HepG2 (cell line): Measurements from ENCODE around the gene BCL2L2. TPM values are rescaled to one million over a fixed set of nuclear protein-coding genes. Genes with fewer than 3 reads are reported as not detected.

Experiments used
- ARNTL ChIP-seq: sonication (generic); formaldehyde crosslinking; IDR thresholded peaks from 2 replicates; pipeline ENCODE4 v1.4.0; 2020; ENCODE audit warnings: mild to moderate bottlenecking, missing genetic modification reagents
- EHMT2 ChIP-seq: fragments of 200-600 bp; sonication (generic); IDR thresholded peaks from 2 replicates; pipeline ENCODE4 v1.7.0; 2017; ENCODE audit warnings: antibody characterized with exemption, low read depth, low read length, borderline replicate concordance
- NR1H2 ChIP-seq: sonication (generic); formaldehyde crosslinking; IDR thresholded peaks from 2 replicates; pipeline ENCODE4 v1.8.1; 2022; ENCODE audit warnings: low read depth, missing genetic modification reagents, borderline replicate concordance
- PAX8 ChIP-seq: sonication (generic); formaldehyde crosslinking; IDR thresholded peaks from 2 replicates; pipeline ENCODE4 v1.8.0; 2022; ENCODE audit warnings: mild to moderate bottlenecking, missing genetic modification reagents, borderline replicate concordance
- TCF12 ChIP-seq, 2 experiments: fragments of 450-650 bp in 1 of 2; sonication (generic) in 1 of 2; formaldehyde crosslinking in 1 of 2; IDR thresholded peaks; 2 replicates each; pipeline versions ENCODE4 v1.6.1 to v1.8.0; 2017 to 2022; ENCODE audit warnings: antibody characterized with exemption in 1 of 2, mild to moderate bottlenecking in 1 of 2, missing genetic modification reagents in 1 of 2, moderate library complexity in 1 of 2
- ZBTB7A ChIP-seq: sonication (generic); formaldehyde crosslinking; IDR thresholded peaks from 2 replicates; pipeline ENCODE4 v1.8.0; 2022; ENCODE audit warnings: mild to moderate bottlenecking, missing genetic modification reagents
- ZNF34 ChIP-seq: sonication (generic); formaldehyde crosslinking; IDR thresholded peaks from 2 replicates; pipeline ENCODE4 v1.4.0; 2020; ENCODE audit warnings: mild to moderate bottlenecking, missing genetic modification reagents, borderline replicate concordance
- ZNF501 ChIP-seq: sonication (generic); formaldehyde crosslinking; IDR thresholded peaks from 2 replicates; pipeline ENCODE4 v1.5.1; 2020; ENCODE audit warnings: mild to moderate bottlenecking, moderate library complexity, missing genetic modification reagents
- ZNF607 ChIP-seq: sonication (generic); formaldehyde crosslinking; IDR thresholded peaks from 2 replicates; pipeline ENCODE4 v1.5.1; 2020; ENCODE audit warnings: missing genetic modification reagents, mild to moderate bottlenecking, borderline replicate concordance
- ZNF720 ChIP-seq: sonication (generic); formaldehyde crosslinking; IDR thresholded peaks from 2 replicates; pipeline ENCODE4 v1.4.0; 2020; ENCODE audit warnings: missing genetic modification reagents
- polyA plus RNA-seq, 8 experiments: library from polyadenylated mRNA; depleted of rRNA in 3 of 8; stranded (reverse) in 7 of 8; unstranded in 1 of 8; fragments of >200 nt; fragmentation: Illumina TruSeq in 4 of 8; extraction: Trizol in 4 of 8; gene quantifications; 2 replicates each; pipeline versions ENCODE4 v1.2.1 to v1.2.3, GENCODE V29; 2011 to 2016; ENCODE audit warnings: low read depth in 4 of 8, missing spikeins in 1 of 8, mixed read lengths in 1 of 8; ENCODE audit not compliant: insufficient read depth in 1 of 8
- total RNA-seq, 5 experiments: library from RNA; depleted of rRNA; stranded (reverse); fragments of >200 nt; fragmentation: Illumina TruSeq; extraction: Trizol; gene quantifications; 2 replicates each; pipeline ENCODE4 v1.2.3, GENCODE V29; 2016; ENCODE audit warnings: low read depth in 1 of 5
- TF ChIP-seq, protein P1 (sequence below): sonication (generic); formaldehyde crosslinking; IDR thresholded peaks from 2 replicates; pipeline ENCODE4 v1.5.0; 2020; ENCODE audit warnings: missing genetic modification reagents
- TF ChIP-seq, protein P2 (sequence below): sonication (generic); formaldehyde crosslinking; IDR thresholded peaks from 2 replicates; pipeline ENCODE4 v1.5.0; 2020; ENCODE audit warnings: mild to moderate bottlenecking, missing genetic modification reagents
- TF ChIP-seq, protein P3 (sequence below): sonication (generic); formaldehyde crosslinking; IDR thresholded peaks from 2 replicates; pipeline ENCODE4 v1.4.0; 2020; ENCODE audit warnings: missing genetic modification reagents
- TF ChIP-seq, protein P4 (sequence below): sonication (generic); formaldehyde crosslinking; IDR thresholded peaks from 2 replicates; pipeline ENCODE4 v1.8.0; 2023; ENCODE audit warnings: mild to moderate bottlenecking, missing genetic modification reagents
- TF ChIP-seq, protein P5 (sequence below): sonication (generic); formaldehyde crosslinking; IDR thresholded peaks from 2 replicates; pipeline ENCODE4 v1.9.0; 2021; ENCODE audit warnings: missing genetic modification reagents, borderline replicate concordance

Gene BCL2L2
- total and polyA plus RNA-seq, 2 of the 13 experiments (the other 11 are each of a cell fraction or from before 2014, with no cell fraction given): 28.1 to 49.8 TPM

DNA sequence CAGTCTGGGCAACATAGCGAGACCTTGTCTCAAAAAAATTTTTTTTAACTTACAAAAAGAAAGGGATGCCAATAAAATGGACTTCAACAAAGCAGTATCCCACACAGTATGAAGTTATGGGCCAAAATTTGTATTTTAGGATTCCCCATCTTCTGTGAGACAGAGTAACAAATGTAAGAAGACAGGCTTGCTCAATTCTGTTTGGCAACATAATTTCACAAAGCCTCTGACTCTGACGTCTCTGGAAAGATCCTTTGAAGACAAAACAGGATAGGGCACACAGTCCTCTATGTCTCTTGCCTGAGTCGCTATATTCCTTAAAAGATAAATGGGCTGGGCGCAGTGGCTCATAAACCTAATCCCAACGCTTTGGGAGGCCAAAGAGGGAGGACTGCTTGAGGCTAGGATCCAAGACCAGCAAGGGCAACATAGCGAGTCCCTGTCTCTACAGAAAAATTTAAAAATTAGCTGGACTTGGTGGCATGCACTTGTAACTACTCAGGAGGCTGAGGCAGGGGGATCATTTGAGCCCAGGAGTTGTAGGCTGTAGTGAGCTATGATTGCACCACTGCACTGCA lies 19.6 kb upstream of the BCL2L2 start (continued):
- TF ChIP-seq, protein P1, sequence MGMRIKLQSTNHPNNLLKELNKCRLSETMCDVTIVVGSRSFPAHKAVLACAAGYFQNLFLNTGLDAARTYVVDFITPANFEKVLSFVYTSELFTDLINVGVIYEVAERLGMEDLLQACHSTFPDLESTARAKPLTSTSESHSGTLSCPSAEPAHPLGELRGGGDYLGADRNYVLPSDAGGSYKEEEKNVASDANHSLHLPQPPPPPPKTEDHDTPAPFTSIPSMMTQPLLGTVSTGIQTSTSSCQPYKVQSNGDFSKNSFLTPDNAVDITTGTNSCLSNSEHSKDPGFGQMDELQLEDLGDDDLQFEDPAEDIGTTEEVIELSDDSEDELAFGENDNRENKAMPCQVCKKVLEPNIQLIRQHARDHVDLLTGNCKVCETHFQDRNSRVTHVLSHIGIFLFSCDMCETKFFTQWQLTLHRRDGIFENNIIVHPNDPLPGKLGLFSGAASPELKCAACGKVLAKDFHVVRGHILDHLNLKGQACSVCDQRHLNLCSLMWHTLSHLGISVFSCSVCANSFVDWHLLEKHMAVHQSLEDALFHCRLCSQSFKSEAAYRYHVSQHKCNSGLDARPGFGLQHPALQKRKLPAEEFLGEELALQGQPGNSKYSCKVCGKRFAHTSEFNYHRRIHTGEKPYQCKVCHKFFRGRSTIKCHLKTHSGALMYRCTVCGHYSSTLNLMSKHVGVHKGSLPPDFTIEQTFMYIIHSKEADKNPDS: no peak
- no peak for TF ChIP-seq PAX8 (CRISPR knock-in tag)
- TF ChIP-seq, protein P2, sequence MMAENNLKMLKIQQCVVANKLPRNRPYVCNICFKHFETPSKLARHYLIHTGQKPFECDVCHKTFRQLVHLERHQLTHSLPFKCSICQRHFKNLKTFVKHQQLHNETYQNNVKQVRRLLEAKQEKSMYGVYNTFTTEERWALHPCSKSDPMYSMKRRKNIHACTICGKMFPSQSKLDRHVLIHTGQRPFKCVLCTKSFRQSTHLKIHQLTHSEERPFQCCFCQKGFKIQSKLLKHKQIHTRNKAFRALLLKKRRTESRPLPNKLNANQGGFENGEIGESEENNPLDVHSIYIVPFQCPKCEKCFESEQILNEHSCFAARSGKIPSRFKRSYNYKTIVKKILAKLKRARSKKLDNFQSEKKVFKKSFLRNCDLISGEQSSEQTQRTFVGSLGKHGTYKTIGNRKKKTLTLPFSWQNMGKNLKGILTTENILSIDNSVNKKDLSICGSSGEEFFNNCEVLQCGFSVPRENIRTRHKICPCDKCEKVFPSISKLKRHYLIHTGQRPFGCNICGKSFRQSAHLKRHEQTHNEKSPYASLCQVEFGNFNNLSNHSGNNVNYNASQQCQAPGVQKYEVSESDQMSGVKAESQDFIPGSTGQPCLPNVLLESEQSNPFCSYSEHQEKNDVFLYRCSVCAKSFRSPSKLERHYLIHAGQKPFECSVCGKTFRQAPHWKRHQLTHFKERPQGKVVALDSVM (CRISPR knock-in tag): 0 out of 2 replicates have a peak, but pooled peaks have one; percentile 42
- peak; percentile 80; the same call in 1 of the 2 replicates for TF ChIP-seq ZNF34 (CRISPR knock-in tag)
- no peak for TF ChIP-seq NR1H2 (CRISPR knock-in tag)
- no peak for TF ChIP-seq ZNF720
- no peak for TF ChIP-seq ZBTB7A (CRISPR knock-in tag)
- no peak for TF ChIP-seq TCF12 (IDR thresholded peaks at IDR 0.05)
- no peak for TF ChIP-seq TCF12 (CRISPR knock-in tag; IDR thresholded peaks at IDR 0.05)
- TF ChIP-seq, protein P3, sequence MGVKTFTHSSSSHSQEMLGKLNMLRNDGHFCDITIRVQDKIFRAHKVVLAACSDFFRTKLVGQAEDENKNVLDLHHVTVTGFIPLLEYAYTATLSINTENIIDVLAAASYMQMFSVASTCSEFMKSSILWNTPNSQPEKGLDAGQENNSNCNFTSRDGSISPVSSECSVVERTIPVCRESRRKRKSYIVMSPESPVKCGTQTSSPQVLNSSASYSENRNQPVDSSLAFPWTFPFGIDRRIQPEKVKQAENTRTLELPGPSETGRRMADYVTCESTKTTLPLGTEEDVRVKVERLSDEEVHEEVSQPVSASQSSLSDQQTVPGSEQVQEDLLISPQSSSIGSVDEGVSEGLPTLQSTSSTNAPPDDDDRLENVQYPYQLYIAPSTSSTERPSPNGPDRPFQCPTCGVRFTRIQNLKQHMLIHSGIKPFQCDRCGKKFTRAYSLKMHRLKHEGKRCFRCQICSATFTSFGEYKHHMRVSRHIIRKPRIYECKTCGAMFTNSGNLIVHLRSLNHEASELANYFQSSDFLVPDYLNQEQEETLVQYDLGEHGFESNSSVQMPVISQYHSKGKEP (CRISPR knock-in tag): no peak
- TF ChIP-seq ZNF501: no peak
- 0 out of 2 replicates have a peak, but pooled peaks have one; percentile 73 for TF ChIP-seq ZNF607 (CRISPR knock-in tag)
- TF ChIP-seq ARNTL (CRISPR knock-in tag): 0 out of 2 replicates have a peak, but pooled peaks have one; percentile 5
- TF ChIP-seq, protein P4, sequence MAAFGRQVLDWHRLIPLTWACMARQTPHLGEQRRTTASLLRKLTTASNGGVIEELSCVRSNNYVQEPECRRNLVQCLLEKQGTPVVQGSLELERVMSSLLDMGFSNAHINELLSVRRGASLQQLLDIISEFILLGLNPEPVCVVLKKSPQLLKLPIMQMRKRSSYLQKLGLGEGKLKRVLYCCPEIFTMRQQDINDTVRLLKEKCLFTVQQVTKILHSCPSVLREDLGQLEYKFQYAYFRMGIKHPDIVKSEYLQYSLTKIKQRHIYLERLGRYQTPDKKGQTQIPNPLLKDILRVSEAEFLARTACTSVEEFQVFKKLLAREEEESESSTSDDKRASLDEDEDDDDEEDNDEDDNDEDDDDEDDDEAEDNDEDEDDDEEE (CRISPR knock-in tag): no peak
- TF ChIP-seq EHMT2: peak; percentile 82; the same call in 1 of the 2 replicates
- TF ChIP-seq, protein P5, sequence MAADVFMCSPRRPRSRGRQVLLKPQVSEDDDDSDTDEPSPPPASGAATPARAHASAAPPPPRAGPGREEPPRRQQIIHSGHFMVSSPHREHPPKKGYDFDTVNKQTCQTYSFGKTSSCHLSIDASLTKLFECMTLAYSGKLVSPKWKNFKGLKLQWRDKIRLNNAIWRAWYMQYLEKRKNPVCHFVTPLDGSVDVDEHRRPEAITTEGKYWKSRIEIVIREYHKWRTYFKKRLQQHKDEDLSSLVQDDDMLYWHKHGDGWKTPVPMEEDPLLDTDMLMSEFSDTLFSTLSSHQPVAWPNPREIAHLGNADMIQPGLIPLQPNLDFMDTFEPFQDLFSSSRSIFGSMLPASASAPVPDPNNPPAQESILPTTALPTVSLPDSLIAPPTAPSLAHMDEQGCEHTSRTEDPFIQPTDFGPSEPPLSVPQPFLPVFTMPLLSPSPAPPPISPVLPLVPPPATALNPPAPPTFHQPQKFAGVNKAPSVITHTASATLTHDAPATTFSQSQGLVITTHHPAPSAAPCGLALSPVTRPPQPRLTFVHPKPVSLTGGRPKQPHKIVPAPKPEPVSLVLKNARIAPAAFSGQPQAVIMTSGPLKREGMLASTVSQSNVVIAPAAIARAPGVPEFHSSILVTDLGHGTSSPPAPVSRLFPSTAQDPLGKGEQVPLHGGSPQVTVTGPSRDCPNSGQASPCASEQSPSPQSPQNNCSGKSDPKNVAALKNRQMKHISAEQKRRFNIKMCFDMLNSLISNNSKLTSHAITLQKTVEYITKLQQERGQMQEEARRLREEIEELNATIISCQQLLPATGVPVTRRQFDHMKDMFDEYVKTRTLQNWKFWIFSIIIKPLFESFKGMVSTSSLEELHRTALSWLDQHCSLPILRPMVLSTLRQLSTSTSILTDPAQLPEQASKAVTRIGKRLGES (CRISPR knock-in tag): no peak
